Renal pelvis (tissue), 4 donors: ENCODE results near the gene OR12D1. TPM values are rescaled to one million over a fixed set of nuclear protein-coding genes. Genes with fewer than 3 reads are reported as not detected.

ENCODE experiments used
- DNase-seq: peaks from one replicate; pipeline ENCODE4 v3.0.0-alpha.2; 2013
- polyA plus RNA-seq, 3 donors: library from polyadenylated mRNA; unstranded; fragments of 120-200 nt; gene quantifications; one replicate each; pipeline ENCODE4 v1.2.1, GENCODE V29; 2013; ENCODE audit not compliant: insufficient read length in 3 of 3

The OR12D1 gene
- polyA plus RNA-seq, 3 donors: not detected

GRCh38 chr6:29465279-29465678, 50.6 kb downstream of the OR12D1 start:
- DNase-seq: no peak

- no peak for DNase-seq
Observed at GRCh38 chr6:29465801-29466200, 51.1 kb downstream of the OR12D1 start.

GRCh38 chr6:29466241-29466640, 51.5 kb downstream of the OR12D1 start:
- no peak for DNase-seq

Other genes starting within 250 kb of the OR12D1 start
- gene OR2J2, start 244.0 kb upstream of the OR12D1 start, polyA plus RNA-seq: not detected
- under 1 TPM; 0.04 to 0.13 (median 0.05) TPM for gene OR14J1, start 113.2 kb upstream of the OR12D1 start, polyA plus RNA-seq
- gene OR5V1, start 46.1 kb upstream of the OR12D1 start, polyA plus RNA-seq: not detected
- gene OR12D3, start 39.6 kb upstream of the OR12D1 start, polyA plus RNA-seq: not detected
- gene OR12D2, start 19.3 kb upstream of the OR12D1 start, polyA plus RNA-seq: not detected
- not detected for gene OR10C1, start 24.4 kb downstream of the OR12D1 start, polyA plus RNA-seq
- not detected for gene OR11A1, start 42.1 kb downstream of the OR12D1 start, polyA plus RNA-seq
- not detected for gene OR2H1, start 42.2 kb downstream of the OR12D1 start, polyA plus RNA-seq
- gene MAS1L, start 73.0 kb downstream of the OR12D1 start, polyA plus RNA-seq: not detected
- gene UBD, start 144.8 kb downstream of the OR12D1 start, polyA plus RNA-seq: 1 to 10 TPM in 1 of 3 donors, under 1 TPM in 2; 0.69 to 1.1 (median 0.70) TPM
- under 1 TPM; 0.13 to 0.22 (median 0.16) TPM for gene OR2H2, start 170.2 kb downstream of the OR12D1 start, polyA plus RNA-seq
- 10 to 100 TPM; 56.9 to 94.6 (median 89.2) TPM for gene GABBR1, start 218.3 kb downstream of the OR12D1 start, polyA plus RNA-seq
- under 1 TPM in 1 of 3 donors, not detected in 2; 0.51 TPM for gene MOG, start 242.2 kb downstream of the OR12D1 start, polyA plus RNA-seq